ENCODE measurements around the gene INSC.

- TF ChIP-seq POLR2AphosphoS5 (IDR thresholded peaks at IDR 0.05; ENCODE audit: low read depth, low read length): no peak
- no peak for TF ChIP-seq POLR2A (IDR thresholded peaks at IDR 0.05; ENCODE audit: low read depth, low read length)
- no peak for TF ChIP-seq TAF1 (IDR thresholded peaks at IDR 0.05; ENCODE audit: low read depth, low read length)
- TF ChIP-seq PAX5 (IDR thresholded peaks at IDR 0.05; ENCODE audit: insufficient read depth, low read length, severe bottlenecking): no peak
- no peak for TF ChIP-seq POU2F2 (IDR thresholded peaks at IDR 0.05; ENCODE audit: low read depth, low read length)
- no peak for TF ChIP-seq SPI1 (IDR thresholded peaks at IDR 0.05; ENCODE audit: low read depth, low read length)
These were observed 13.5 kb upstream of the INSC start for GRCh38 chr11:15101072-15101709.

Data from GM12891 (cell line).